ENCODE results near the gene NGLY1. TPM values are rescaled to one million over a fixed set of nuclear protein-coding genes. Genes with fewer than 3 reads are reported as not detected.

NGLY1 gene
- total RNA-seq, 5 donors from 2014 or later (not counting 1 experiment from before 2014, with no cell fraction given) = 58.6 to 67.0 (median 61.4) TPM

DNA sequence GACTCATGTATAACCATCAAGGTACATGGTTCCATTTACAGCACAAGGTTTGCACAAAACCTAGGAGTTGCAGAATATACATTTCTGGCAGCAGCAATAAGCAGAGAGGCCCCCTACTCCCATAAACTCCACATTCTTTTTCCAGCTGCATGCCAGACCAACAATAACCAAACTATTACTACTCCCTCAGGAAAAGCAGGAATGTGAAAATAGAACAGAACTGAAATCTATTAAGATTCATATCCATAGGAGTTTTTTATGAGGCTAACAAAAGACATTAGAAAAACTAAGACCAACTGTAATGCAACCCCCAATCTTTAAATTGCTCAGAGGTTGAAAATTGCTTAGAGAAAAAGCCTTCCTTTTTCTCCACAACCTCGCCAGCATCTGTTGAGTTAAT is 90.9 kb downstream of the NGLY1 start:
- CTCF ChIA-PET = no interaction called here

GRCh38 chr3:25690768-25691533 is 92.3 kb downstream of the NGLY1 start:
- H3K27me3 ChIP-seq (replicated peaks in 1 of 2; ENCODE audit: control insufficient read depth in 2 of 2, extremely low read depth in 1 of 2, insufficient read depth in 2 of 2, low read length in 1 of 2) = no peaks in the 10 kb centered on the region
- no peak overlapping the region for H3K27ac ChIP-seq (ENCODE audit: low read length)
- no peaks in the 10 kb centered on the region for H3K36me3 ChIP-seq (ENCODE audit: control insufficient read depth in 2 of 2, extremely low read depth in 1 of 2, insufficient read depth in 1 of 2, low read length in 1 of 2)
- H3K27ac Mint-ChIP-seq = no peak overlapping the region
- no peaks in the 10 kb centered on the region for H3K36me3 Mint-ChIP-seq
- ATAC-seq (replicated peaks in 1 of 4) (no peak), DNase-seq (no peak)
- POLR2A ChIA-PET = no interaction called here
- H3K9me3 ChIP-seq = no peaks in the 10 kb centered on the region
- peaks cover 4 to 18% of the 10 kb centered on the region in 2 donors for H3K27me3 Mint-ChIP-seq
- no peak overlapping the region for H3K4me3 Mint-ChIP-seq
- CTCF ChIA-PET = interaction anchor here in 1 of 2 donors (0.5 kb wide), 1 partner anchor 98 kb away, joined by 6 read pairs; no protein-coding TSS in a partner anchor
- no peaks in the 10 kb centered on the region for H3K9me3 Mint-ChIP-seq
- no peaks in the 10 kb centered on the region for H3K4me1 Mint-ChIP-seq
- WGBS (ENCODE audit: insufficient coverage) = 84% methylated on average over 2 of the region's 2 CpGs
- H3K4me1 ChIP-seq (ENCODE audit: control insufficient read depth in 1 of 2, extremely low read depth in 1 of 2, insufficient read depth in 2 of 2, low read length in 2 of 2) = no peaks in the 10 kb centered on the region
- no peak overlapping the region for H3K4me3 ChIP-seq (ENCODE audit: control insufficient read depth in 1 of 2, extremely low read depth in 1 of 2, low read length in 1 of 2)

More for the DNA sequence above, 90.9 kb downstream of the NGLY1 start:
- no peaks in the 10 kb centered on the region for H3K4me1 Mint-ChIP-seq
- POLR2A ChIA-PET = no interaction called here
- H3K9me3 ChIP-seq = no peaks in the 10 kb centered on the region
- no peaks in the 10 kb centered on the region for H3K4me1 ChIP-seq (ENCODE audit: control insufficient read depth in 1 of 2, extremely low read depth in 1 of 2, insufficient read depth in 2 of 2, low read length in 2 of 2)
- H3K9me3 Mint-ChIP-seq = no peaks in the 10 kb centered on the region
- no peak for DNase-seq
- no peak overlapping the region for H3K27ac ChIP-seq (ENCODE audit: low read length)
- H3K4me3 Mint-ChIP-seq = no peak overlapping the region
- H3K27me3 ChIP-seq (replicated peaks in 1 of 2; ENCODE audit: control insufficient read depth in 2 of 2, extremely low read depth in 1 of 2, insufficient read depth in 2 of 2, low read length in 1 of 2) = no peaks in the 10 kb centered on the region
- no peak overlapping the region for H3K27ac Mint-ChIP-seq
- no peak overlapping the region for H3K4me3 ChIP-seq (ENCODE audit: control insufficient read depth in 1 of 2, extremely low read depth in 1 of 2, low read length in 1 of 2)
- H3K36me3 Mint-ChIP-seq = no peaks in the 10 kb centered on the region
- H3K27me3 Mint-ChIP-seq = peaks cover 4 to 18% of the 10 kb centered on the region in 2 donors
- whole genome bisulfite sequencing (ENCODE audit: insufficient coverage) = no CpG with 5 or more reads among the region's 1 CpG
- ATAC-seq (replicated peaks in 1 of 4) = no peak
- H3K36me3 ChIP-seq (ENCODE audit: control insufficient read depth in 2 of 2, extremely low read depth in 1 of 2, insufficient read depth in 1 of 2, low read length in 1 of 2) = no peaks in the 10 kb centered on the region

DNA sequence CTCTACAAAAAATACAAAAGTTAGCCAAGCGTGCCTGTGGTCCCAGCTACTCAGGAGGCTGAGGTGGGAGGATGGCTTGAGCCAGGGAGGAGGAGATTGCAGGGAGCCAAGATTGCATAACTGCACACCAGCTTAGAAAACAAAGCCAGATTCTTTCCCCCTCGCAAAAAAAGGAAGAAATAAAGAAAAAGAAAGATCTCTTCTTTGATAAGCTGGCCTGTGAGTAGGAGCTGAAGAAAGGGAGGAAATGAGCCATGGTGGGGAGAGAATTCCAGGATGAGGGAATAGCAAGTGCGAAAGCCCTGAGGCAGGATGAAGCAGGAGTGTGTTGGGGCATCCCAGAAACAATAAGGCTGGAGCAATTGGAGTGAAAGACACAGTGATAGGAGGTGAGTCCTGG is 94.0 kb downstream of the NGLY1 start:
- Mint-ChIP-seq H3K4me1 (no peaks in the 10 kb centered on the region), H3K36me3 (no peaks in the 10 kb centered on the region), H3K4me3 (no peak overlapping the region), H3K27me3 (peaks cover 4 to 16% of the 10 kb centered on the region in 2 donors), H3K27ac (no peak overlapping the region), H3K9me3 (no peaks in the 10 kb centered on the region)
- no peaks in the 10 kb centered on the region for H3K36me3 ChIP-seq (ENCODE audit: control insufficient read depth in 2 of 2, extremely low read depth in 1 of 2, insufficient read depth in 1 of 2, low read length in 1 of 2)
- ATAC-seq (replicated peaks in 1 of 4) (no peak), DNase-seq (no peak)
- 78% methylated on average over 1 of the region's 3 CpGs for WGBS (ENCODE audit: insufficient coverage)
- H3K9me3 ChIP-seq = no peaks in the 10 kb centered on the region
- H3K4me3 ChIP-seq (ENCODE audit: control insufficient read depth in 1 of 2, extremely low read depth in 1 of 2, low read length in 1 of 2) = no peak overlapping the region
- ChIA-PET POLR2A (no interaction called here), CTCF (interaction anchor here in 1 of 2 donors (0.6 kb wide), 1 partner anchor 209 kb away, joined by 3 read pairs; no protein-coding TSS in a partner anchor)
- H3K27me3 ChIP-seq (replicated peaks in 1 of 2; ENCODE audit: control insufficient read depth in 2 of 2, extremely low read depth in 1 of 2, insufficient read depth in 2 of 2, low read length in 1 of 2) = no peaks in the 10 kb centered on the region
- no peaks in the 10 kb centered on the region for H3K4me1 ChIP-seq (ENCODE audit: control insufficient read depth in 1 of 2, extremely low read depth in 1 of 2, insufficient read depth in 2 of 2, low read length in 2 of 2)
- no peak overlapping the region for H3K27ac ChIP-seq (ENCODE audit: low read length)

DNA sequence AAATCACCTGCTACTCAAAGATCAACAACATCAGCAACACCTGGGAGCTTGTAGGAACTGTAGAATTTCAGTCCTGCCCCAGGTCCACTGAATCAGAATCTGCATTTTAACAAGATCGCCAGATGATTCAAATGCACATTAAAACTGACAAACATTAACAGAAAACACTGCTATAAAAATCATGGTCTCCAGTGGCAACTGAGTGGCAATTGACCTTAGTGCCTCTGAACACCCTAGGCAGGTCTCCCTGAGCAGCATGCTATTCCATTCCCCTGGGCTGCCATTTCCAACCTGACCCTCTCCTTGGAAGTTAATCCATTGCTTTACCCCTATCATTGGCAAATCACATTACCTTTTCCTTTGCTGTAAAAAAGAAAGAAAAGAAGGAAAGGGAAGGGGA is 95.5 kb downstream of the NGLY1 start:
- H3K9me3 Mint-ChIP-seq = no peaks in the 10 kb centered on the region
- Histone ChIP-seq H3K27ac (ENCODE audit: low read length) (no peak overlapping the region), H3K4me1 (ENCODE audit: control insufficient read depth in 1 of 2, extremely low read depth in 1 of 2, insufficient read depth in 2 of 2, low read length in 2 of 2) (no peaks in the 10 kb centered on the region), H3K4me3 (ENCODE audit: control insufficient read depth in 1 of 2, extremely low read depth in 1 of 2, low read length in 1 of 2) (no peak overlapping the region), H3K36me3 (ENCODE audit: control insufficient read depth in 2 of 2, extremely low read depth in 1 of 2, insufficient read depth in 1 of 2, low read length in 1 of 2) (no peaks in the 10 kb centered on the region), H3K9me3 (no peaks in the 10 kb centered on the region), H3K27me3 (replicated peaks in 1 of 2; ENCODE audit: control insufficient read depth in 2 of 2, extremely low read depth in 1 of 2, insufficient read depth in 2 of 2, low read length in 1 of 2) (no peaks in the 10 kb centered on the region)
- ChIA-PET CTCF (interaction anchor here in 1 of 2 donors (0.7 kb wide), 1 partner anchor 34 kb away, joined by 3 read pairs; no protein-coding TSS in a partner anchor), POLR2A (no interaction called here)
- H3K27me3 Mint-ChIP-seq = peaks cover 4 to 12% of the 10 kb centered on the region in 2 donors
- H3K4me3 Mint-ChIP-seq = no peak overlapping the region
- no peak overlapping the region for H3K27ac Mint-ChIP-seq
- no peaks in the 10 kb centered on the region for H3K4me1 Mint-ChIP-seq
- no peaks in the 10 kb centered on the region for H3K36me3 Mint-ChIP-seq
- ATAC-seq (replicated peaks in 1 of 4) = no peak
- WGBS (ENCODE audit: insufficient coverage) = 90% methylated on average over 1 of the region's 1 CpG
- DNase-seq = no peak

DNA sequence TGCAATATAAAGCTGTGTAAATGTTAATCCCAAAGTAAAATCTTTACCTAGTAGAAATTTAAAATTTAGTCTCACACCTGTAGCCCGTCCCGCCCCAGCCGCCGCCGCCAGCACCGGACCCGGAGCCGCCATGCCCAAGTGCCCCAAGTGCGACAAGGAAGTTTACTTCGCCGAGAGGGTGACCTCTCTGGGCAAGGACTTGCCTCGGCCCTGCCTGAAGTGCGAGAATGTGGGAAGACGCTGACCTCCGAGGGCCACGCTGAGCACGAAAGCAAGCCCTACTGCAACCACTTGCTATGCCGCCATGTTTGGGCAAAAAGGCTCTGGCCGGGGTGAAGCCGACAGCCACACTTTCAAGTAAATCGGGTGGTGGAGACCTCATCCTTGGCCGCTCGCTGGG is 96.5 kb downstream of the NGLY1 start:
- Histone ChIP-seq H3K9me3 (no peaks in the 10 kb centered on the region), H3K4me1 (ENCODE audit: control insufficient read depth in 1 of 2, extremely low read depth in 1 of 2, insufficient read depth in 2 of 2, low read length in 2 of 2) (no peaks in the 10 kb centered on the region), H3K27ac (ENCODE audit: low read length) (no peak overlapping the region), H3K36me3 (ENCODE audit: control insufficient read depth in 2 of 2, extremely low read depth in 1 of 2, insufficient read depth in 1 of 2, low read length in 1 of 2) (no peaks in the 10 kb centered on the region), H3K4me3 (ENCODE audit: control insufficient read depth in 1 of 2, extremely low read depth in 1 of 2, low read length in 1 of 2) (no peak overlapping the region), H3K27me3 (replicated peaks in 1 of 2; ENCODE audit: control insufficient read depth in 2 of 2, extremely low read depth in 1 of 2, insufficient read depth in 2 of 2, low read length in 1 of 2) (no peaks in the 10 kb centered on the region)
- H3K27ac Mint-ChIP-seq = no peak overlapping the region
- no peak for ATAC-seq (replicated peaks in 1 of 4)
- whole genome bisulfite sequencing (ENCODE audit: insufficient coverage) = 100% methylated on average over 18 of the region's 23 CpGs
- no peak overlapping the region for H3K4me3 Mint-ChIP-seq
- H3K9me3 Mint-ChIP-seq = no peaks in the 10 kb centered on the region
- H3K36me3 Mint-ChIP-seq = no peaks in the 10 kb centered on the region
- peaks cover 4 to 12% of the 10 kb centered on the region in 2 donors for H3K27me3 Mint-ChIP-seq
- no peaks in the 10 kb centered on the region for H3K4me1 Mint-ChIP-seq
- POLR2A ChIA-PET = no interaction called here
- CTCF ChIA-PET = no interaction called here
- no peak for DNase-seq

GRCh38 chr3:25683882-25684281 is 99.4 kb downstream of the NGLY1 start:
- H3K9me3 Mint-ChIP-seq = no peaks in the 10 kb centered on the region
- Histone ChIP-seq H3K27ac (ENCODE audit: low read length) (no peak overlapping the region), H3K36me3 (ENCODE audit: control insufficient read depth in 2 of 2, extremely low read depth in 1 of 2, insufficient read depth in 1 of 2, low read length in 1 of 2) (no peaks in the 10 kb centered on the region), H3K4me3 (ENCODE audit: control insufficient read depth in 1 of 2, extremely low read depth in 1 of 2, low read length in 1 of 2) (no peak overlapping the region), H3K9me3 (no peaks in the 10 kb centered on the region), H3K4me1 (ENCODE audit: control insufficient read depth in 1 of 2, extremely low read depth in 1 of 2, insufficient read depth in 2 of 2, low read length in 2 of 2) (no peaks in the 10 kb centered on the region), H3K27me3 (replicated peaks in 1 of 2; ENCODE audit: control insufficient read depth in 2 of 2, extremely low read depth in 1 of 2, insufficient read depth in 2 of 2, low read length in 1 of 2) (no peaks in the 10 kb centered on the region)
- ATAC-seq (replicated peaks in 1 of 4) (no peak), DNase-seq (no peak)
- no peak overlapping the region for H3K27ac Mint-ChIP-seq
- no peaks in the 10 kb centered on the region for H3K4me1 Mint-ChIP-seq
- no CpG with 5 or more reads among the region's 2 CpGs for WGBS (ENCODE audit: insufficient coverage)
- H3K4me3 Mint-ChIP-seq = no peak overlapping the region
- H3K36me3 Mint-ChIP-seq = no peaks in the 10 kb centered on the region
- CTCF ChIA-PET = no interaction called here
- POLR2A ChIA-PET = no interaction called here
- H3K27me3 Mint-ChIP-seq = peaks cover 0 to under 1% of the 10 kb centered on the region in 2 donors
